SK-N-SH (cell line): Measurements from ENCODE around the gene PDE2A. TPM values are rescaled to one million over a fixed set of nuclear protein-coding genes. Genes with fewer than 3 reads are reported as not detected.

Experiments used
- CTCF ChIA-PET: fragments of 300-600, 350-600 bp; formaldehyde crosslinking; extraction: SDS; loops from one replicate; lab custom pipeline; 2021; lab: Yijun Ruan, JAX
- POLR2A ChIA-PET: fragments of 350-600 bp; sonication (Branson Sonifier 250); formaldehyde crosslinking; extraction: SDS; loops from one replicate; lab custom pipeline; 2020; ENCODE audit warnings: antibody characterized with exemption, inconsistent platforms; lab: Yijun Ruan, JAX
- DNase-seq: peaks from one replicate; pipeline ENCODE4 v3.0.0; 2012
- H2AFZ ChIP-seq: fragments of 200-600 bp; sonication (generic); 2 replicates; pipeline ENCODE4 v1.8.1; 2016; ENCODE audit warnings: antibody characterized with exemption, mild to moderate bottlenecking, low read depth
- H3F3A ChIP-seq: fragments of 200-600 bp; sonication (generic); replicated peaks from 2 replicates; pipeline ENCODE3; 2016; ENCODE audit warnings: antibody characterized with exemption, mild to moderate bottlenecking; ENCODE audit not compliant: insufficient read depth
- H3K27ac ChIP-seq, 2 experiments: fragments of 200-500 bp in 1 of 2; fragments of 200-600 bp in 1 of 2; sonication (Bioruptor generic) in 1 of 2; sonication (generic), shearing (Covaris generic) in 1 of 2; 2 replicates each; pipeline versions ENCODE4 v1.5.1 to v1.6.1; 2014 to 2016; ENCODE audit warnings: low read depth in 2 of 2, inconsistent platforms in 1 of 2, low read length in 1 of 2, mild to moderate bottlenecking in 1 of 2, mixed read lengths in 1 of 2
- H3K27me3 ChIP-seq: fragments of 200-600 bp; sonication (generic), shearing (Covaris generic); 2 replicates; pipeline ENCODE4 v1.6.1; 2016; ENCODE audit warnings: mixed run types; ENCODE audit not compliant: insufficient read depth
- H3K36me3 ChIP-seq, 2 experiments: fragments of 200-500 bp in 1 of 2; fragments of 200-600 bp in 1 of 2; sonication (Bioruptor generic) in 1 of 2; sonication (generic) in 1 of 2; replicated peaks in 1 of 2; 2 replicates each; pipeline versions ENCODE3 to v1.5.1; 2014 to 2016; ENCODE audit warnings: low read length in 1 of 2, mild to moderate bottlenecking in 1 of 2; ENCODE audit not compliant: insufficient read depth in 2 of 2, control insufficient read depth in 1 of 2
- H3K4me1 ChIP-seq, 2 experiments: fragments of 200-500 bp in 1 of 2; fragments of 200-600 bp in 1 of 2; sonication (Bioruptor generic) in 1 of 2; sonication (generic), shearing (Covaris generic) in 1 of 2; 2 replicates each; pipeline versions ENCODE4 v1.5.1 to v1.6.1; 2014 to 2016; ENCODE audit warnings: low read depth in 1 of 2, low read length in 1 of 2, mixed run types in 1 of 2; ENCODE audit not compliant: insufficient read depth in 2 of 2, control insufficient read depth in 1 of 2
- H3K4me2 ChIP-seq: fragments of 200-600 bp; sonication (generic), shearing (Covaris generic); 2 replicates; pipeline ENCODE4 v1.6.1; 2017; ENCODE audit warnings: mixed run types
- H3K4me3 ChIP-seq, 2 experiments: fragments of 200-500 bp in 1 of 2; fragments of 200-600 bp in 1 of 2; sonication (Bioruptor generic) in 1 of 2; sonication (generic), shearing (Covaris generic) in 1 of 2; 2 replicates each; pipeline versions ENCODE4 v1.5.1 to v1.8.1; 2014 to 2016; ENCODE audit warnings: low read depth in 2 of 2, inconsistent platforms in 1 of 2, low read length in 1 of 2, mild to moderate bottlenecking in 1 of 2, mixed read lengths in 1 of 2, moderate library complexity in 1 of 2
- H3K79me2 ChIP-seq: fragments of 200-600 bp; sonication (generic); 2 replicates; pipeline ENCODE4 v1.8.1; 2017; ENCODE audit warnings: mild to moderate bottlenecking; ENCODE audit not compliant: insufficient read depth
- H3K9ac ChIP-seq: fragments of 200-600 bp; sonication (generic); 2 replicates; pipeline ENCODE4 v1.6.1; 2017; ENCODE audit warnings: mixed run types
- H3K9me2 ChIP-seq: fragments of 200-600 bp; sonication (generic); 2 replicates; pipeline ENCODE4 v1.6.1; 2017; ENCODE audit warnings: mixed run types
- H3K9me3 ChIP-seq: fragments of 200-600 bp; sonication (generic); 2 replicates; pipeline ENCODE4 v1.6.1; 2017; ENCODE audit warnings: mixed run types, mild to moderate bottlenecking, moderate library complexity
- H4K20me1 ChIP-seq: fragments of 200-600 bp; sonication (generic); 2 replicates; pipeline ENCODE4 v1.6.1; 2017; ENCODE audit warnings: mild to moderate bottlenecking, mixed run types; ENCODE audit not compliant: insufficient read depth
- CHD2 ChIP-seq: fragments of 150-350 bp; IDR thresholded peaks from 2 replicates; pipeline ENCODE4 v1.6.1; 2018; ENCODE audit warnings: low read length; ENCODE audit not compliant: partially characterized antibody
- ELF1 ChIP-seq: IDR thresholded peaks from 2 replicates; pipeline ENCODE4 v1.4.0; 2012
- EP300 ChIP-seq, 2 experiments: IDR thresholded peaks; 2 replicates each; pipeline versions ENCODE4 v1.4.0 to v1.6.1; 2012; ENCODE audit warnings: borderline replicate concordance in 1 of 2, low read depth in 1 of 2, low read length in 1 of 2
- FOSL2 ChIP-seq: IDR thresholded peaks from 2 replicates; pipeline ENCODE4 v1.4.0; 2012; ENCODE audit warnings: low read depth, mild to moderate bottlenecking, moderate library complexity, borderline replicate concordance
- FOXJ3 ChIP-seq: sonication (generic); formaldehyde crosslinking; IDR thresholded peaks from 2 replicates; pipeline ENCODE4 v1.5.1; 2020; ENCODE audit warnings: mild to moderate bottlenecking, missing genetic modification reagents
- GABPA ChIP-seq: IDR thresholded peaks from 2 replicates; pipeline ENCODE4 v1.4.0; 2012; ENCODE audit warnings: low read depth, mild to moderate bottlenecking
- IRF3 ChIP-seq: fragments of 150-350 bp; IDR thresholded peaks from 2 replicates; pipeline ENCODE4 v1.6.1; 2016; ENCODE audit warnings: mild to moderate bottlenecking, low read depth, low read length
- MEF2A ChIP-seq: IDR thresholded peaks from 2 replicates; pipeline ENCODE4 v1.4.0; 2012; ENCODE audit warnings: low read depth, borderline replicate concordance
- MXI1 ChIP-seq: IDR thresholded peaks from 2 replicates; pipeline ENCODE4 v1.6.1; 2012; ENCODE audit warnings: mild to moderate bottlenecking, low read depth, low read length, improper control_type of control experiment
- RAD21 ChIP-seq: IDR thresholded peaks from 2 replicates; pipeline ENCODE4 v1.6.1; 2012; ENCODE audit warnings: mild to moderate bottlenecking, low read length
- WGBS: methylation state at CpG from one replicate; pipeline ENCODE4 v1.1.6; 2017; ENCODE audit warnings: low lambda C conversion rate; 5-methylcytosine and 5-hydroxymethylcytosine counted together
- polyA plus RNA-seq, 3 experiments: library from polyadenylated mRNA; depleted of rRNA; stranded (reverse); fragments of >200 nt; gene quantifications; 2 replicates each; pipeline ENCODE4 v1.2.3, GENCODE V29; 2012
- TF ChIP-seq, protein P1 (sequence below): fragments of 200-600 bp; sonication (generic); IDR thresholded peaks from 2 replicates; pipeline ENCODE4 v1.6.1; 2017; ENCODE audit warnings: antibody characterized with exemption, mild to moderate bottlenecking, moderate library complexity
- TF ChIP-seq, protein P2 (sequence below): fragments of 150-350 bp; IDR thresholded peaks from 2 replicates; pipeline ENCODE4 v1.6.1; 2017; ENCODE audit warnings: antibody characterized with exemption, low read length, low read depth, borderline replicate concordance

PDE2A gene
- polyA plus RNA-seq, 1 of the 3 experiments (the other 2 are of a cell fraction): 0.43 TPM

DNA sequence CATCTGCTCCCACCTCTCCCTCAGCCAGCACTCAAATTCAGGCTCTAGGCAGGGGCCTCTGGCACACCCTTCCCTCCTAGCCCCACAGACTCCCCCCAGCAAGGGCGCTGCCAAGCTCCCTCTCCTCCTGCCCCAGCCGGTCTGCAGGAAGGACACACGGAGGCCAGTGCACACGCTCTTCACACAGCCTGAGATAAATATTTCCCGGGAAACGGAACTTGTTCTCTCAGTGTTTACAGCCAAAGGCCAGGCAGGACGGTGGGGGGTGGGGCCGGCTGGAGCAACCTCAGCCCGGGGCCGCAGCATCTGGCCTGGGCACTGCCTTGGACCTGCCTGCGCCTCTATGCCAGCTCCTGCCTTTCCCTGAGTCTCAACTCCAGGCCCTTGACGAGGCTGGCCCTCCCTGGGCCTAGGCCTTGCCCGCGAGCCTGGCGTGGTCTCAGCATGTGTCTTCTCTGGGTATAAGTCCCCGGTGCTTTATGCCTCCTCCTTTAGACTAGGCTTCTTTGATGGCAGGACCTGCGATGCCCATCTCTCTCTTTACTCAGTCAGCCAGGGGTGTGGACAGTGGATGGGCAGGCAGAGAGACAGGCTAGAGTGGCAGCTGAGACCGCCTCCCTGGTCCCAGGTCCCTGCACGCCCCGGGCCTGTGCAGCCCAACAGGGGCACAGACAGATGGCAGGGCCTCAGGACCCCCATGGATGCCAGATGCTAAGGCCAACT, 48.4 kb downstream of the PDE2A start:
- POLR2A ChIA-PET: interaction anchor here (1.7 kb wide), 1 partner anchor 12 kb away, joined by 11 read pairs; no protein-coding TSS in a partner anchor
- H3K27ac ChIP-seq: peak overlapping the region in 1 of 2 experiments; percentile 85; a peak in 2 of 4 replicates
- 56% methylated on average over 10 of the region's 20 CpGs for WGBS
- TF ChIP-seq CHD2 (peak; percentile 58), MEF2A (no peak), MXI1 (peak; percentile 26; the same call in 1 of the 2 replicates), RAD21 (no peak), EP300 (IDR thresholded peaks at IDR 0.05; ENCODE audit: borderline replicate concordance in 1 of 2, low read depth in 1 of 2, low read length in 1 of 2) (peak in 1 of 2 experiments; percentile 42; a peak in 1 of 4 replicates), FOXJ3 (CRISPR knock-in tag) (0 out of 2 replicates have a peak, but pooled peaks have one; percentile 77), FOSL2 (no peak)
- TF ChIP-seq, all 33 proteins: peak for 4
- H3K9me3 ChIP-seq: no peaks in the 10 kb centered on the region
- peak; percentile 84 for DNase-seq
- H3K4me3 ChIP-seq: no peak overlapping the region
- no peaks in the 10 kb centered on the region for H3F3A ChIP-seq
- no peaks in the 10 kb centered on the region for H3K79me2 ChIP-seq
- no peaks in the 10 kb centered on the region for H4K20me1 ChIP-seq
- H2AFZ ChIP-seq: no peak overlapping the region
- H3K4me2 ChIP-seq: no peak overlapping the region
- no peak overlapping the region for H3K9ac ChIP-seq
- H3K9me2 ChIP-seq: no peaks in the 10 kb centered on the region
- H3K4me1 ChIP-seq: peaks cover 0 to 69% of the 10 kb centered on the region in 2 experiments; a peak in 2 of 4 replicates
- CTCF ChIA-PET: interaction anchor here (0.6 to 4.0 kb wide), 12 partner anchors 10 to 1045 kb away, joined by 3 to 17 read pairs (median 4); no protein-coding TSS in a partner anchor
- H3K36me3 ChIP-seq: no peaks in the 10 kb centered on the region
- peaks cover 12% of the 10 kb centered on the region; the same call in 1 of the 2 replicates for H3K27me3 ChIP-seq

GRCh38 chr11:72624496-72625201, 49.6 kb downstream of the PDE2A start:
- H3K4me3 ChIP-seq: no peak overlapping the region
- no peak overlapping the region for H3K9ac ChIP-seq
- H3K4me1 ChIP-seq: peaks cover 0 to 69% of the 10 kb centered on the region in 2 experiments; a peak in 2 of 4 replicates
- H2AFZ ChIP-seq: no peak overlapping the region
- TF ChIP-seq ELF1 (no peak), GABPA (no peak), FOXJ3 (CRISPR knock-in tag) (no peak), EP300 (IDR thresholded peaks at IDR 0.05; ENCODE audit: borderline replicate concordance in 1 of 2, low read depth in 1 of 2, low read length in 1 of 2) (no peak), IRF3 (no peak), RAD21 (peak; percentile 23)
- TF ChIP-seq, protein P1, sequence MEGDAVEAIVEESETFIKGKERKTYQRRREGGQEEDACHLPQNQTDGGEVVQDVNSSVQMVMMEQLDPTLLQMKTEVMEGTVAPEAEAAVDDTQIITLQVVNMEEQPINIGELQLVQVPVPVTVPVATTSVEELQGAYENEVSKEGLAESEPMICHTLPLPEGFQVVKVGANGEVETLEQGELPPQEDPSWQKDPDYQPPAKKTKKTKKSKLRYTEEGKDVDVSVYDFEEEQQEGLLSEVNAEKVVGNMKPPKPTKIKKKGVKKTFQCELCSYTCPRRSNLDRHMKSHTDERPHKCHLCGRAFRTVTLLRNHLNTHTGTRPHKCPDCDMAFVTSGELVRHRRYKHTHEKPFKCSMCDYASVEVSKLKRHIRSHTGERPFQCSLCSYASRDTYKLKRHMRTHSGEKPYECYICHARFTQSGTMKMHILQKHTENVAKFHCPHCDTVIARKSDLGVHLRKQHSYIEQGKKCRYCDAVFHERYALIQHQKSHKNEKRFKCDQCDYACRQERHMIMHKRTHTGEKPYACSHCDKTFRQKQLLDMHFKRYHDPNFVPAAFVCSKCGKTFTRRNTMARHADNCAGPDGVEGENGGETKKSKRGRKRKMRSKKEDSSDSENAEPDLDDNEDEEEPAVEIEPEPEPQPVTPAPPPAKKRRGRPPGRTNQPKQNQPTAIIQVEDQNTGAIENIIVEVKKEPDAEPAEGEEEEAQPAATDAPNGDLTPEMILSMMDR: no peak
- TF ChIP-seq, protein P2, sequence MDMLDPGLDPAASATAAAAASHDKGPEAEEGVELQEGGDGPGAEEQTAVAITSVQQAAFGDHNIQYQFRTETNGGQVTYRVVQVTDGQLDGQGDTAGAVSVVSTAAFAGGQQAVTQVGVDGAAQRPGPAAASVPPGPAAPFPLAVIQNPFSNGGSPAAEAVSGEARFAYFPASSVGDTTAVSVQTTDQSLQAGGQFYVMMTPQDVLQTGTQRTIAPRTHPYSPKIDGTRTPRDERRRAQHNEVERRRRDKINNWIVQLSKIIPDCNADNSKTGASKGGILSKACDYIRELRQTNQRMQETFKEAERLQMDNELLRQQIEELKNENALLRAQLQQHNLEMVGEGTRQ: no peak
- TF ChIP-seq, all 33 proteins: peak for 1
- DNase-seq: no peak
- peak overlapping the region in 1 of 2 experiments; percentile 85; a peak in 1 of 4 replicates for H3K27ac ChIP-seq
- CTCF ChIA-PET: interaction anchor here (1.0 to 4.0 kb wide), 4 partner anchors 16 to 153 kb away, joined by 3 to 17 read pairs (median 6); no protein-coding TSS in a partner anchor
- no peak overlapping the region for H3K4me2 ChIP-seq
- H3F3A ChIP-seq: no peaks in the 10 kb centered on the region
- H3K9me2 ChIP-seq: no peaks in the 10 kb centered on the region
- H4K20me1 ChIP-seq: no peaks in the 10 kb centered on the region
- POLR2A ChIA-PET: no interaction called here
- 55% methylated on average over 10 of the region's 12 CpGs for WGBS
- H3K36me3 ChIP-seq: no peaks in the 10 kb centered on the region
- H3K27me3 ChIP-seq: peaks cover 13% of the 10 kb centered on the region; the same call in 1 of the 2 replicates
- H3K9me3 ChIP-seq: no peaks in the 10 kb centered on the region
- H3K79me2 ChIP-seq: no peaks in the 10 kb centered on the region
